Left lung (tissue), 10 donors: ENCODE measurements around the gene IRX3. TPM values are rescaled to one million over a fixed set of nuclear protein-coding genes. Genes with fewer than 3 reads are reported as not detected.

Experiments used
- ATAC-seq: fragments of 200-7000 bp; cut with Tn5 transposase; one replicate; pipeline ENCODE4 v1.9.1; 2020; ENCODE audit warnings: moderate library complexity
- DNase-seq, 4 donors: peaks; one replicate each; pipeline ENCODE4 v3.0.0-alpha.2; 2013 to 2020
- H3K27ac ChIP-seq, 2 donors: fragments of 200-600 bp; sonication (generic) in 1 of 2; one replicate each; pipeline versions ENCODE4 v1.5.0 to v1.8.0; 2020 to 2021
- H3K27me3 ChIP-seq, 2 donors: fragments of 200-600 bp; sonication (generic) in 1 of 2; one replicate each; pipeline versions ENCODE4 v1.5.0 to v1.8.0; 2020 to 2021
- H3K36me3 ChIP-seq, 2 donors: fragments of 200-600 bp; sonication (generic) in 1 of 2; one replicate each; pipeline versions ENCODE4 v1.5.0 to v1.8.0; 2020 to 2021
- H3K4me1 ChIP-seq, 2 donors: fragments of 200-600 bp; one replicate each; pipeline ENCODE4 v1.8.0; 2021
- H3K4me3 ChIP-seq, 2 donors: fragments of 200-600 bp; sonication (generic) in 1 of 2; one replicate each; pipeline versions ENCODE4 v1.5.0 to v1.8.0; 2020 to 2021; ENCODE audit warnings: mild to moderate bottlenecking in 1 of 2
- H3K9me3 ChIP-seq, 2 donors: fragments of 200-600 bp; sonication (generic) in 1 of 2; one replicate each; pipeline versions ENCODE4 v1.5.0 to v1.8.0; 2020 to 2021
- intact Hi-C, 2 donors: fragments of 100-400 bp; cut with DNase I; formaldehyde crosslinking; loops; one replicate each; pipeline versions ENCODE4 v1.11.2 to v1.14.2; 2022
- polyA plus RNA-seq, 6 donors: library from polyadenylated mRNA; unstranded; fragments of 120-200 nt; gene quantifications; one replicate each; pipeline ENCODE4 v1.2.1, GENCODE V29; 2013; ENCODE audit not compliant: insufficient read length in 6 of 6
- total RNA-seq, 2 donors: library from RNA; stranded (reverse); fragmentation: NEBNext Ultra II Directional; extraction: Animal tissue kit (Norgen Biotek cat#: 25700); gene quantifications; one replicate each; pipeline ENCODE4 v1.2.1, GENCODE V29; 2021
- TF ChIP-seq, protein P1 (sequence below), 2 donors: fragments of 200-600 bp; sonication (generic) in 1 of 2; IDR thresholded peaks; one replicate each; pipeline versions ENCODE4 v1.5.0 to v1.8.0; 2021; ENCODE audit warnings: antibody characterized with exemption in 2 of 2
- donor health status: DM: no; HTN: yes; CAD: no.
- donor health status: DM: no; HTN: no; CAD: no.

IRX3 gene
- total and polyA plus RNA-seq, 8 donors = 40.7 to 76.2 (median 62.2) TPM

GRCh38 chr16:54282928-54283724 lies 3.5 kb downstream of the IRX3 start:
- peaks cover 39 to 96% of the 10 kb centered on the region in 2 donors for H3K27me3 ChIP-seq
- intact Hi-C loops = loop anchor here in 1 of 2 donors (10.0 kb wide), 1 partner anchor 652 kb away; the partner anchor contains the start of gene IRX5
- peak overlapping the region; percentile 47 to 53 for H3K4me3 ChIP-seq
- DNase-seq (peak in 2 of 4 donors; percentile 12 to 60), ATAC-seq (no peak)
- H3K36me3 ChIP-seq = no peaks in the 10 kb centered on the region
- peaks cover 0 to 39% of the 10 kb centered on the region in 2 donors for H3K4me1 ChIP-seq
- TF ChIP-seq, protein P1, sequence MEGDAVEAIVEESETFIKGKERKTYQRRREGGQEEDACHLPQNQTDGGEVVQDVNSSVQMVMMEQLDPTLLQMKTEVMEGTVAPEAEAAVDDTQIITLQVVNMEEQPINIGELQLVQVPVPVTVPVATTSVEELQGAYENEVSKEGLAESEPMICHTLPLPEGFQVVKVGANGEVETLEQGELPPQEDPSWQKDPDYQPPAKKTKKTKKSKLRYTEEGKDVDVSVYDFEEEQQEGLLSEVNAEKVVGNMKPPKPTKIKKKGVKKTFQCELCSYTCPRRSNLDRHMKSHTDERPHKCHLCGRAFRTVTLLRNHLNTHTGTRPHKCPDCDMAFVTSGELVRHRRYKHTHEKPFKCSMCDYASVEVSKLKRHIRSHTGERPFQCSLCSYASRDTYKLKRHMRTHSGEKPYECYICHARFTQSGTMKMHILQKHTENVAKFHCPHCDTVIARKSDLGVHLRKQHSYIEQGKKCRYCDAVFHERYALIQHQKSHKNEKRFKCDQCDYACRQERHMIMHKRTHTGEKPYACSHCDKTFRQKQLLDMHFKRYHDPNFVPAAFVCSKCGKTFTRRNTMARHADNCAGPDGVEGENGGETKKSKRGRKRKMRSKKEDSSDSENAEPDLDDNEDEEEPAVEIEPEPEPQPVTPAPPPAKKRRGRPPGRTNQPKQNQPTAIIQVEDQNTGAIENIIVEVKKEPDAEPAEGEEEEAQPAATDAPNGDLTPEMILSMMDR (IDR thresholded peaks at IDR 0.05) = no peak
- no peaks in the 10 kb centered on the region for H3K9me3 ChIP-seq
- H3K27ac ChIP-seq = peak overlapping the region; percentile 75 to 87

DNA sequence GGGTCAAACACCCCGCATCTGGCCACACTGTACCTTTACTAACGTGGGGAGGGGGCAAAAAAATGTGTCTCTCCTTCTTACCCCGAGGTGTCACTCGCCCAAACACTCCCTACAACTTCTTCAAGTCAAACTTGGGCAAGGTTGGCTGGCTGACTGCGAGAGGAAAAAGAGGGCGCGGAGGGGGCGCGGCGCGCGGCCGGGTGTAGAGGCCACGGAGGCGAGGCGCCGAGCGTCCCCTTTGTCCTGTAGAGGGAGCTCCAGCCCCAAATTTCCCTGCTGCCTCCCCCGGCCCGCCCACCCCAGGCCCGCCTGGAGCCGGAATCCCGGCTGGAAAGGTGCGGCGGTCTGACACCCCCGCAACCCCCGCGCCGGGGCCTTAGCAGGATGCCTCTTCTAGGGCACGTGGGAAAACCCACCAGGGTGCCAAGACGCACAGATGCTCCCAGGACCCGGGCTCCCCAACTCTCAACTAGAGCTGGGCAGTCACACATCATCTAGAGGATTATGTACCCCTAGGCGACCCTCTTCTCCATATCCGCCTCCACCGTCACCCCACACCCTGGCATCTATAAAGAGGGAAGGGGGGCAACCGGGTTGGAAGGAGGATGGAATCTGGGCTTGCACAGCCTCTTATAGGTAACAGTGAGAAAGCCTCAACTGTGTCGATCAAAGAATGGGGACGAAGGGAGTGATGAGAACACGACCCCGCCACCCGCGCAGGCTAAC lies 4.2 kb downstream of the IRX3 start:
- peaks cover 31 to 88% of the 10 kb centered on the region in 2 donors for H3K27me3 ChIP-seq
- no peaks in the 10 kb centered on the region for H3K9me3 ChIP-seq
- no peaks in the 10 kb centered on the region for H3K36me3 ChIP-seq
- intact Hi-C loops = loop anchor here in 1 of 2 donors (10.0 kb wide), 1 partner anchor 652 kb away; the partner anchor contains the start of gene IRX5
- TF ChIP-seq, protein P1 (IDR thresholded peaks at IDR 0.05) = peak; percentile 63 to 65
- peak; percentile 46 to 88 (median 73) for DNase-seq
- H3K4me1 ChIP-seq = peaks cover 0 to 39% of the 10 kb centered on the region in 2 donors
- peak overlapping the region; percentile 47 to 53 for H3K4me3 ChIP-seq
- peak overlapping the region; percentile 48 to 87 for H3K27ac ChIP-seq
- peak; percentile 57 for ATAC-seq

DNA sequence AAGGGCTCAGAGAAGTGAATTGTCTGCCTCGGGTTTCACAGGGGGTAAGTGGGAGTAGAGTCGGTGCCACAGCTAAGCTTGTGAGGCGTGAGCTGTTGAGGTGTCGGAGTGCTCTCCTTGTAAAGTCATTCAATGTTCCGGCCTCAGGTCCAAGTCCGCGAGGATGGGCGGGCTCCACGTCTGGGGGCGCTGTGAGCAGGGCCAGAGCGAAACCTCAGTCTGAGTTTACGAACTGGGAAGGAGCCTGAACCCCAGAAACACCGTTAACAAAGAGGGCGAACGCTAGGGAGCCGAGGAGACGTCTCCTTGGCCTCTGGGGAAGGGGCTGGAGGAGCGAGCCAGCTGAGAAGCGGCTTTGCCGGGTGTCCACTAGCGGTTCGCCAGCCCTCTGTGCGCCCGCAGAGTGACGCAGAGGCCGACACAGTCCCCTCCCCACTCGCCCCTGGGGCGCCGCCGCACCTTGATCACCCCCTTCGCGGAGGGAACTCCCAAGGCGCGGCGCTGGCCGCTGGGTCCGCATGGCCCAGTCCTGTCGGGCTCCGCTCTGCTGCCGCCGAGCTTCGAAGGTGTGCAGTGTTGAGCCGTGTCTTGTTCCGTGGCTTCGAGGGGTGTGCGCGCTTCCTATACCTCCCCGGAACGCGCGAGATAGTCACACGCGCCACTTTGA lies 4.9 kb downstream of the IRX3 start:
- ATAC-seq (peak; percentile 4), DNase-seq (peak in 1 of 4 donors; percentile 84)
- Histone ChIP-seq H3K36me3 (no peaks in the 10 kb centered on the region), H3K4me3 (peak overlapping the region in 1 of 2 donors; percentile 47), H3K27ac (peak overlapping the region; percentile 48 to 87), H3K4me1 (peaks cover 0 to 39% of the 10 kb centered on the region in 2 donors), H3K9me3 (no peaks in the 10 kb centered on the region), H3K27me3 (peaks cover 29 to 81% of the 10 kb centered on the region in 2 donors)
- TF ChIP-seq, protein P1 (IDR thresholded peaks at IDR 0.05) = no peak
- intact Hi-C loops = loop anchor here in 1 of 2 donors (10.0 kb wide), 1 partner anchor 653 kb away; the partner anchor contains the start of gene IRX5

GRCh38 chr16:54280751-54281150 lies 5.8 kb downstream of the IRX3 start:
- Histone ChIP-seq H3K4me3 (no peak overlapping the region), H3K9me3 (no peaks in the 10 kb centered on the region), H3K27ac (peak overlapping the region in 1 of 2 donors; percentile 87), H3K4me1 (peaks cover 0 to 33% of the 10 kb centered on the region in 2 donors), H3K36me3 (no peaks in the 10 kb centered on the region), H3K27me3 (peaks cover 29 to 72% of the 10 kb centered on the region in 2 donors)
- intact Hi-C loops = loop anchor here in 1 of 2 donors (10.0 kb wide), 1 partner anchor 654 kb away; the partner anchor contains the start of gene IRX5
- TF ChIP-seq, protein P1 (IDR thresholded peaks at IDR 0.05) = no peak
- ATAC-seq = no peak
- no peak for DNase-seq
